ENCODE measurements around the gene SERPINA1. TPM values are rescaled to one million over a fixed set of nuclear protein-coding genes. Genes with fewer than 3 reads are reported as not detected.

The SERPINA1 gene
- total RNA-seq, 1 experiment from 2014 or later, result 4.9 TPM

DNA sequence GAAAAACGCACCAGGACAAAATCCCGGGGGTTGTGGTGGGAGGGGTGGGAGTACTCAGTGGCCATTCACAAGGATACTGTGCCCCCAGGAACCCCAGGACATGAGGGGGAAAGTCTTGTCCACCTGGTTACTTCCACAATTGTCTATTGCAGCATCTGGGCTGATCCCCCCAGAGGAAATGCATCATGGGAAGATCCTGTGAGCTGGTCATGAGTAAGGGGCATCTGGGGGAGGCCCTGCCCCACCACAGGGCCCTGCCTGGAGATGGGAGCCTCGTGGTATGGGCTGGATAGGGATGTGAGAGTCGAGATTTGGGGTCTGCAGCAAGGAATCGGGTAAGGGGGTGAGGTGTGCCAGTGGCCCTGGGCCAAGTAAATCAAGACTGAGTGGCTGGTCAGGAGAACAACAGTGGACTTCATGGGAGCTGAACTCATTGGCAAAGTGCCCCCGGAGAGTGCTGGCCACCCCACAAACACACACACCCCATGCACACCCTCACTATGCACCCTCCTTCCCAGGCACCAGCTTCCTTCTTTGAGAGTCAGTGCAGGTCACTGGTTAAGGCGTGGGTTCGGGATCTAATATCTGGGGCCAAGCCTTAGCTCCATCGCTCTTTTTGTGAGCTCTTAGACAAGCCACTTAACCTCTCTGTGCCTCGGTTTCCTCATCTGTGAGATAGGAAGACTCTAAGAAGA is 3.0 kb upstream of the SERPINA1 start:
- Histone ChIP-seq H3K36me3 (ENCODE audit: control insufficient read depth, insufficient read depth, low read length) (no peaks in the 10 kb centered on the region), H3K27ac (ENCODE audit: low read length) (no peak overlapping the region), H3K4me1 (ENCODE audit: control insufficient read depth, insufficient read depth, low read length) (no peaks in the 10 kb centered on the region), H3K9me3 (ENCODE audit: control insufficient read depth, insufficient read depth, low read depth, low read length) (no peaks in the 10 kb centered on the region), H3K4me3 (ENCODE audit: low read depth in 2 of 2, low read length in 2 of 2) (no peak overlapping the region), H3K27me3 (ENCODE audit: control insufficient read depth, insufficient read depth, low read length) (no peaks in the 10 kb centered on the region)
- BruUV-seq (replicated peaks), result no TSS peak
- DNase-seq (ENCODE audit: low read depth, low spot score) (no peak), ATAC-seq (no peak)
- ChIA-PET POLR2A (interaction anchor here (0.6 kb wide), 1 partner anchor 13 kb away, joined by 3 read pairs; no protein-coding TSS in a partner anchor), CTCF (no interaction called here)
- no peak for TF ChIP-seq REST (IDR thresholded peaks at IDR 0.05; ENCODE audit: insufficient read depth in 1 of 2, low read depth in 2 of 2, low read length in 1 of 2)
- TF ChIP-seq TCF7L2 (IDR thresholded peaks at IDR 0.05; ENCODE audit: low read depth, low read length), result no peak
- TF ChIP-seq POLR2AphosphoS5 (IDR thresholded peaks at IDR 0.05; ENCODE audit: low read depth, low read length), result no peak
- in situ Hi-C loops (cut with HindIII; ENCODE audit: low pct_unique_long_range_greater_than_20kb, low sequenced_read_pairs) (no loop called here), intact Hi-C loops (cut with micrococcal nuclease; ENCODE audit: unreplicated experiment) (no loop called here)

GRCh38 chr14:94390372-94391086 is 2.1 kb upstream of the SERPINA1 start:
- POLR2A ChIA-PET, result no interaction called here
- in situ Hi-C loops (cut with HindIII; ENCODE audit: low pct_unique_long_range_greater_than_20kb, low sequenced_read_pairs), result no loop called here
- DNase-seq (ENCODE audit: low read depth, low spot score) (no peak), ATAC-seq (no peak)
- no peaks in the 10 kb centered on the region for H3K9me3 ChIP-seq (ENCODE audit: control insufficient read depth, insufficient read depth, low read depth, low read length)
- no peak overlapping the region for H3K4me3 ChIP-seq (ENCODE audit: low read depth in 2 of 2, low read length in 2 of 2)
- H3K4me1 ChIP-seq (ENCODE audit: control insufficient read depth, insufficient read depth, low read length), result no peaks in the 10 kb centered on the region
- no peak overlapping the region for H3K27ac ChIP-seq (ENCODE audit: low read length)
- CTCF ChIA-PET, result no interaction called here
- BruUV-seq (replicated peaks), result no TSS peak
- H3K27me3 ChIP-seq (ENCODE audit: control insufficient read depth, insufficient read depth, low read length), result no peaks in the 10 kb centered on the region
- TF ChIP-seq, protein P1, sequence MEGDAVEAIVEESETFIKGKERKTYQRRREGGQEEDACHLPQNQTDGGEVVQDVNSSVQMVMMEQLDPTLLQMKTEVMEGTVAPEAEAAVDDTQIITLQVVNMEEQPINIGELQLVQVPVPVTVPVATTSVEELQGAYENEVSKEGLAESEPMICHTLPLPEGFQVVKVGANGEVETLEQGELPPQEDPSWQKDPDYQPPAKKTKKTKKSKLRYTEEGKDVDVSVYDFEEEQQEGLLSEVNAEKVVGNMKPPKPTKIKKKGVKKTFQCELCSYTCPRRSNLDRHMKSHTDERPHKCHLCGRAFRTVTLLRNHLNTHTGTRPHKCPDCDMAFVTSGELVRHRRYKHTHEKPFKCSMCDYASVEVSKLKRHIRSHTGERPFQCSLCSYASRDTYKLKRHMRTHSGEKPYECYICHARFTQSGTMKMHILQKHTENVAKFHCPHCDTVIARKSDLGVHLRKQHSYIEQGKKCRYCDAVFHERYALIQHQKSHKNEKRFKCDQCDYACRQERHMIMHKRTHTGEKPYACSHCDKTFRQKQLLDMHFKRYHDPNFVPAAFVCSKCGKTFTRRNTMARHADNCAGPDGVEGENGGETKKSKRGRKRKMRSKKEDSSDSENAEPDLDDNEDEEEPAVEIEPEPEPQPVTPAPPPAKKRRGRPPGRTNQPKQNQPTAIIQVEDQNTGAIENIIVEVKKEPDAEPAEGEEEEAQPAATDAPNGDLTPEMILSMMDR (IDR thresholded peaks at IDR 0.05), result no peak
- TF ChIP-seq POLR2AphosphoS5 (IDR thresholded peaks at IDR 0.05; ENCODE audit: low read depth, low read length) (no peak), REST (IDR thresholded peaks at IDR 0.05; ENCODE audit: insufficient read depth in 1 of 2, low read depth in 2 of 2, low read length in 1 of 2) (no peak), TCF7L2 (IDR thresholded peaks at IDR 0.05; ENCODE audit: low read depth, low read length) (no peak), SIN3A (IDR thresholded peaks at IDR 0.05; ENCODE audit: borderline replicate concordance, insufficient read depth, low read depth, low read length) (no peak)
- intact Hi-C loops (cut with micrococcal nuclease; ENCODE audit: unreplicated experiment), result no loop called here
- no peaks in the 10 kb centered on the region for H3K36me3 ChIP-seq (ENCODE audit: control insufficient read depth, insufficient read depth, low read length)

Data from Panc1 (cell line).